ENCODE measurements around the gene STX1A. TPM values are rescaled to one million over a fixed set of nuclear protein-coding genes. Genes with fewer than 3 reads are reported as not detected.

STX1A gene
- total and polyA plus RNA-seq, 12 donors = 0.52 to 28.1 (median 5.2) TPM

GRCh38 chr7:73712773-73713172 lies 6.7 kb downstream of the STX1A start:
- Histone ChIP-seq H3K27ac (no peak overlapping the region), H3K9me3 (replicated peaks in 1 of 3) (no peaks in the 10 kb centered on the region), H3K4me3 (no peak overlapping the region), H3K4me1 (replicated peaks in 1 of 2) (peaks cover 0 to 5% of the 10 kb centered on the region in 2 donors), H3K36me3 (replicated peaks in 1 of 2) (no peaks in the 10 kb centered on the region), H3K27me3 (no peaks in the 10 kb centered on the region)
- intact Hi-C loops (cut with DNase I) = no loop called here
- TF ChIP-seq POLR2A (IDR thresholded peaks at IDR 0.05) (no peak), CTCF (IDR thresholded peaks at IDR 0.05) (no peak)
- DNase-seq = no peak
- 58 to 91% (median 73%) methylated on average over 1 of the region's 1 CpG for WGBS, 4 donors

DNA sequence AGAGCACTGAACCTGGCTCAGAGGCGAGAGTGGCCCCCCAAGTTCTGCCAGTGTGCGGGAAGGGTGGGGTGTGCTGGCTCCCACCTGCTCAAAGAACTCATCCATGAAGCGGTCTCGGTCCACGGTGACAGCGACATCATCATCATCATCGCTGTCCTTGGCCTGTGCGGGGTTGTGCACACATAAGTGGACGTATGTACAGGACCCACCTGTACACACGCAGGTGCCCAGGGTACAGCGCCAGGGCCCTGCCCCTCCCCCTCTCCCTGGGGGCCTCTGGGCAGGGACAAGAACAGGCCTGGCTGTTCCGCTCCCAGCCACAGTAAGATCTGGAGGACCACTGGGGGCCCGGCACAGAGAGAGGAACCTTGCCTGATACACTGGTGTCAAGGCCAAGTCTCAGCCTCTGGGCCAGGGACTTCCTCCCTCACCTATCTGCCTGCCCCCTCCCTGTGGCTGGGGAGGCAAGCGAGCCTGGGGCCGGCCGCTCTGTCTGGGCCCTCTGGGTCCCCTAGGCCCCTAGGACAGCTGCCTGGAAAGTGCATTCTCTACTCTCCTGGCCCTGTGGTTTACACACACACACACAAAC lies 10.4 kb downstream of the STX1A start:
- Histone ChIP-seq H3K9me3 (replicated peaks in 1 of 3) (no peaks in the 10 kb centered on the region), H3K4me3 (no peak overlapping the region), H3K27ac (no peak overlapping the region), H3K36me3 (replicated peaks in 1 of 2) (no peaks in the 10 kb centered on the region), H3K27me3 (no peaks in the 10 kb centered on the region), H3K4me1 (replicated peaks in 1 of 2) (no peaks in the 10 kb centered on the region)
- intact Hi-C loops (cut with DNase I) = no loop called here
- TF ChIP-seq POLR2A (IDR thresholded peaks at IDR 0.05) (no peak), CTCF (IDR thresholded peaks at IDR 0.05) (no peak)
- 88 to 96% (median 91%) methylated on average over 5 to 16 of the region's 16 CpGs for WGBS, 4 donors
- no peak for DNase-seq

GRCh38 chr7:73707045-73707631 lies 12.3 kb downstream of the STX1A start:
- intact Hi-C loops (cut with DNase I) = no loop called here
- H3K4me3 ChIP-seq = no peak overlapping the region
- no peaks in the 10 kb centered on the region for H3K4me1 ChIP-seq (replicated peaks in 1 of 2)
- H3K27me3 ChIP-seq = no peaks in the 10 kb centered on the region
- no peaks in the 10 kb centered on the region for H3K9me3 ChIP-seq (replicated peaks in 1 of 3)
- WGBS, 4 donors = 68 to 81% (median 74%) methylated on average over 6 to 15 of the region's 15 CpGs
- TF ChIP-seq CTCF (IDR thresholded peaks at IDR 0.05) = no peak
- H3K36me3 ChIP-seq (replicated peaks in 1 of 2) = no peaks in the 10 kb centered on the region
- H3K27ac ChIP-seq = no peak overlapping the region
- peak in 2 of 7 donors; percentile 21 to 90 for DNase-seq

- TF ChIP-seq POLR2A (IDR thresholded peaks at IDR 0.05) = no peak
- TF ChIP-seq CTCF (IDR thresholded peaks at IDR 0.05) = no peak
- intact Hi-C loops (cut with DNase I) = no loop called here
- 47 to 78% (median 73%) methylated on average over 18 to 25 of the region's 25 CpGs for WGBS, 4 donors
Measured at GRCh38 chr7:73706126-73707044, 13.1 kb downstream of the STX1A start.

More at GRCh38 chr7:73706126-73707044, 13.1 kb downstream of the STX1A start:
- Histone ChIP-seq H3K4me1 (replicated peaks in 1 of 2) (no peaks in the 10 kb centered on the region), H3K27ac (no peak overlapping the region), H3K4me3 (no peak overlapping the region), H3K27me3 (no peaks in the 10 kb centered on the region), H3K9me3 (replicated peaks in 1 of 3) (no peaks in the 10 kb centered on the region), H3K36me3 (replicated peaks in 1 of 2) (no peaks in the 10 kb centered on the region)
- peak in 1 of 7 donors; percentile 55 for DNase-seq
